HCT116 (cell line): ENCODE data around the gene ASB3. TPM values are rescaled to one million over a fixed set of nuclear protein-coding genes. Genes with fewer than 3 reads are reported as not detected.

Experiments
- ATAC-seq: fragments of 200-7000 bp; cut with Tn5 transposase; 2 replicates; pipeline ENCODE4 v1.9.1; 2020; ENCODE audit warnings: mild to moderate bottlenecking, moderate library complexity
- BruUV-seq: library from RNA; stranded (reverse); fragments of 400-500 nt; replicated peaks from 2 replicates; lab custom pipeline; 2021; lab: Mats Ljungman, UMichigan
- CTCF ChIA-PET: fragments of 300-600 bp; sonication (Branson Sonifier 250); formaldehyde crosslinking; loops from one replicate; lab custom pipeline; 2021; ENCODE audit warnings: antibody characterized with exemption; lab: Charles Lee
- POLR2A ChIA-PET: fragments of 300-600, 350-600 bp; sonication (Branson Sonifier 250); formaldehyde crosslinking; loops from one replicate; lab custom pipeline; 2021; ENCODE audit warnings: antibody characterized with exemption; lab: Charles Lee
- RAD21 ChIA-PET, 2 experiments: fragments of 300-600 bp; sonication (Branson Sonifier 250); formaldehyde crosslinking; loops; one replicate each; lab custom pipeline; 2023; ENCODE audit warnings: low total read pairs in 2 of 2; ENCODE audit not compliant: uncharacterized antibody in 2 of 2, unreplicated experiment in 2 of 2, low non-redundant PET in 1 of 2; lab: Charles Lee
- DNase-seq: peaks from one replicate; pipeline ENCODE4 v3.0.0-alpha.2; 2010; ENCODE audit warnings: low read depth, low spot score
- H2AFZ ChIP-seq: fragments of 200-600 bp; shearing (Covaris generic), sonication (generic); 2 replicates; pipeline ENCODE4 v1.6.1; 2017; ENCODE audit warnings: low read depth, mixed run types, mixed read lengths, antibody characterized with exemption, low read length; ENCODE audit not compliant: poor library complexity, severe bottlenecking
- H3K27ac ChIP-seq: 2 replicates; pipeline ENCODE4 v1.5.1; 2012; ENCODE audit warnings: low read depth, low read length
- H3K27me3 ChIP-seq: fragments of 200-600 bp; sonication (generic); 2 replicates; pipeline ENCODE4 v1.6.1; 2016; ENCODE audit warnings: mixed run types, low read length, mixed read lengths; ENCODE audit not compliant: insufficient read depth
- H3K36me3 ChIP-seq, 2 experiments: fragments of 200-500 bp in 1 of 2; fragments of 200-600 bp in 1 of 2; sonication (Bioruptor generic) in 1 of 2; sonication (generic) in 1 of 2; 2 replicates each; pipeline versions ENCODE4 v1.5.1 to v1.6.1; 2014 to 2016; ENCODE audit warnings: low read length in 2 of 2, inconsistent platforms in 1 of 2, mixed read lengths in 1 of 2, mixed run types in 1 of 2; ENCODE audit not compliant: insufficient read depth in 2 of 2, control insufficient read depth in 1 of 2
- H3K4me1 ChIP-seq, 2 experiments: fragments of 200-600 bp in 1 of 2; sonication (generic) in 1 of 2; 2 replicates each; pipeline versions ENCODE4 v1.5.1 to v1.6.1; 2012 to 2017; ENCODE audit warnings: low read length in 2 of 2, inconsistent platforms in 1 of 2, mild to moderate bottlenecking in 1 of 2, mixed read lengths in 1 of 2, mixed run types in 1 of 2, moderate library complexity in 1 of 2; ENCODE audit not compliant: insufficient read depth in 2 of 2, control insufficient read depth in 1 of 2
- H3K4me2 ChIP-seq: fragments of 200-600 bp; sonication (generic); 2 replicates; pipeline ENCODE4 v1.6.1; 2017; ENCODE audit warnings: mixed run types, low read length, mixed read lengths
- H3K4me3 ChIP-seq, 2 experiments: fragments of 200-600 bp in 1 of 2; sonication (generic) in 1 of 2; replicated peaks in 1 of 2; 2 replicates each; pipeline ENCODE4 v1.5.1; 2011 to 2016; ENCODE audit warnings: low read length in 2 of 2, control low read depth in 1 of 2, low read depth in 1 of 2, mild to moderate bottlenecking in 1 of 2, mixed read lengths in 1 of 2, mixed run types in 1 of 2
- H3K79me2 ChIP-seq: fragments of 200-600 bp; sonication (generic); 2 replicates; pipeline ENCODE4 v1.6.1; 2017; ENCODE audit warnings: mild to moderate bottlenecking, mixed run types, low read length, moderate library complexity, mixed read lengths; ENCODE audit not compliant: insufficient read depth
- H3K9ac ChIP-seq: fragments of 200-600 bp; sonication (generic); 2 replicates; pipeline ENCODE4 v1.6.1; 2016; ENCODE audit warnings: low read length, mixed read lengths
- H3K9me2 ChIP-seq: fragments of 200-600 bp; sonication (generic), shearing (Covaris generic); 2 replicates; pipeline ENCODE4 v1.6.1; 2017; ENCODE audit warnings: mixed run types, mild to moderate bottlenecking, moderate library complexity; ENCODE audit not compliant: insufficient read depth
- H3K9me3 ChIP-seq, 2 experiments: fragments of 200-500 bp in 1 of 2; fragments of 200-600 bp in 1 of 2; sonication (Bioruptor generic) in 1 of 2; sonication (generic) in 1 of 2; 2 replicates each; pipeline ENCODE4 v1.6.1; 2014 to 2017; ENCODE audit warnings: low read length in 2 of 2, mixed read lengths in 2 of 2, inconsistent platforms in 1 of 2, low read depth in 1 of 2, mild to moderate bottlenecking in 1 of 2, mixed run types in 1 of 2, moderate library complexity in 1 of 2; ENCODE audit not compliant: control insufficient read depth in 1 of 2, insufficient read depth in 1 of 2
- H4K20me1 ChIP-seq: fragments of 200-600 bp; sonication (generic), shearing (Covaris generic); 2 replicates; pipeline ENCODE4 v1.6.1; 2017; ENCODE audit warnings: mixed run types, mild to moderate bottlenecking, moderate library complexity; ENCODE audit not compliant: insufficient read depth
- CEBPB ChIP-seq: IDR thresholded peaks from 2 replicates; pipeline ENCODE4 v1.6.1; 2012; ENCODE audit warnings: low read depth
- CTCF ChIP-seq, 3 experiments: fragments of 200-600 bp in 1 of 3; sonication (generic) in 1 of 3; IDR thresholded peaks in 2 of 3; conservative IDR thresholded peaks in 1 of 3; 2 replicates each; pipeline ENCODE4 v1.5.1; 2012 to 2017; ENCODE audit warnings: low read depth in 2 of 3, low read length in 2 of 3, antibody characterized with exemption in 1 of 3, borderline replicate concordance in 1 of 3, control low read depth in 1 of 3, mild to moderate bottlenecking in 1 of 3, mixed read lengths in 1 of 3, mixed run types in 1 of 3, moderate library complexity in 1 of 3; ENCODE audit not compliant: insufficient read depth in 1 of 3
- EZH2 ChIP-seq: fragments of 200-600 bp; sonication (generic); IDR thresholded peaks from 2 replicates; pipeline ENCODE4 v1.6.1; 2017; ENCODE audit warnings: antibody characterized with exemption, mixed run types
- EZH2phosphoT487 ChIP-seq: fragments of 200-600 bp; IDR thresholded peaks from 2 replicates; pipeline ENCODE4 v1.6.1; 2018; ENCODE audit warnings: antibody characterized with exemption, borderline replicate concordance
- JUND ChIP-seq: IDR thresholded peaks from 2 replicates; pipeline ENCODE4 v1.6.1; 2012
- MAX ChIP-seq: IDR thresholded peaks from 2 replicates; pipeline ENCODE4 v1.6.1; 2012
- POLR2AphosphoS5 ChIP-seq: IDR thresholded peaks from 2 replicates; pipeline ENCODE4 v1.6.1; 2011; ENCODE audit warnings: mild to moderate bottlenecking, low read depth, low read length, moderate library complexity
- RAD21 ChIP-seq: IDR thresholded peaks from 2 replicates; pipeline ENCODE4 v1.6.1; 2012; ENCODE audit warnings: low read depth, mild to moderate bottlenecking
- REST ChIP-seq: IDR thresholded peaks from 2 replicates; pipeline ENCODE4 v1.6.1; 2012; ENCODE audit warnings: low read depth
- SP1 ChIP-seq: IDR thresholded peaks from 2 replicates; pipeline ENCODE4 v1.6.1; 2012; ENCODE audit warnings: low read depth
- SRF ChIP-seq: IDR thresholded peaks from 2 replicates; pipeline ENCODE4 v1.6.1; 2012; ENCODE audit warnings: low read depth
- ZFX ChIP-seq: fragments of 450-650 bp; IDR thresholded peaks from 2 replicates; pipeline ENCODE4 v1.6.1; 2017
- intact Hi-C: fragments of 100-400 bp; cut with micrococcal nuclease; formaldehyde crosslinking; loops from 2 replicates; pipeline ENCODE4 v1.10.0; 2022
- total RNA-seq: library from RNA; stranded (reverse); gene quantifications from one replicate; pipeline ENCODE4 v1.2.1, GENCODE V29; 2021; ENCODE audit not compliant: unreplicated experiment

ASB3 gene
- total RNA-seq, 1 experiment from 2014 or later, result 17.3 TPM

GRCh38 chr2:53784436-53784835, 2.3 kb downstream of the ASB3 start (continued):
- TF ChIP-seq CTCF (IDR thresholded peaks at IDR 0.05 in 2 of 3, conservative IDR thresholded peaks at IDR 0.05 in 1 of 3; ENCODE audit: borderline replicate concordance in 1 of 3, insufficient read depth in 1 of 3, low read depth in 2 of 3, low read length in 2 of 3), result no peak
- no peak for TF ChIP-seq POLR2AphosphoS5

- no peak for ATAC-seq
- H4K20me1 ChIP-seq, result no peaks in the 10 kb centered on the region
- H3K9me2 ChIP-seq, result no peaks in the 10 kb centered on the region
- no TSS peak for BruUV-seq
- intact Hi-C loops, result no loop called here
- no peaks in the 10 kb centered on the region for H3K36me3 ChIP-seq
- ChIA-PET RAD21 (no interaction called here), POLR2A (no interaction called here)
- TF ChIP-seq REST (no peak), SP1 (no peak), MAX (no peak), SRF (no peak), JUND (no peak), CEBPB (no peak), EZH2 (no peak), EZH2phosphoT487 (no peak), RAD21 (no peak), ZFX (no peak)
- TF ChIP-seq, all 23 proteins: peak for 0
- Histone ChIP-seq H3K79me2 (peaks cover 95% of the 10 kb centered on the region), H3K4me2 (no peak overlapping the region), H3K27ac (no peak overlapping the region), H2AFZ (no peak overlapping the region), H3K4me1 (peaks cover 6 to 13% of the 10 kb centered on the region in 2 experiments; a peak in 2 of 4 replicates), H3K9me3 (no peaks in the 10 kb centered on the region), H3K4me3 (no peak overlapping the region), H3K9ac (no peak overlapping the region), H3K27me3 (no peaks in the 10 kb centered on the region)
- DNase-seq, result no peak
- CTCF ChIA-PET, result no interaction called here
Measured at GRCh38 chr2:53782676-53783075, 4.1 kb downstream of the ASB3 start.
